ENCODE data around the gene NHERF1.
A peak's percentile ranks its signal among the peaks of the same experiment; 100 is the strongest.

The NHERF1 gene

DNA sequence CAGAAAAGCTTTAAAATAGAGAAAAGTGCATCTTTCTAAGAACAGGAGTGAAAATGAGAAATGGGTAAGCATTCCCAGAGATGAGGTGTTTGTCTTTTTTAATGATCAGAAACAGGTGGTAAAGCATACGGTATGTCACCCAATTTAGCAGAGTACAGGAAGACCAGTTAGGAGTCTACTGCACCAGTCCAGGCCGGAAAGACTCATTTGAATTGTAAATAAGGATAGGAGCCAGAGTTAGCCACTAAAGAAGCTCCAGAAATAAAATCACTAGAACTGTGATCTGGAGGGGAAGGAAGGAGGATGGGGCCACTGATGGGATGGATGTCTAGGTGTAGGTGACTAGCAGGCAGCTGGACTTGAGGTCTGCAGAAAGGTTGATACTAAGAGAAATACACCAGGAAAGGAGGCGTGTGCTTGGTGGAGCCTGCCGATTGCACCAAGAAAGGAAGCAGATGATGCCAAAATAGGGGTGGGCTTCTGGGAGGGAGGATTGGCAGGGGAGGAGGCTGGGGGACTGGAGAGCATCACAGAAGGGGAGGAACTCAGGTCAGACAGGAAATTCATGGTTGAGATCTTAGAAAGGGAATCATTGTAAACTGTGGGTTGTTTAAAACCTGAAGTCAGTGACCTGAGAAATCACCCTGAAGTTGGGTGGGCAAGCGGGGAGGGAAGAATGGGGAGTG lies 35.8 kb downstream of the NHERF1 start:
- ATAC-seq (no peak), DNase-seq (no peak)

DNA sequence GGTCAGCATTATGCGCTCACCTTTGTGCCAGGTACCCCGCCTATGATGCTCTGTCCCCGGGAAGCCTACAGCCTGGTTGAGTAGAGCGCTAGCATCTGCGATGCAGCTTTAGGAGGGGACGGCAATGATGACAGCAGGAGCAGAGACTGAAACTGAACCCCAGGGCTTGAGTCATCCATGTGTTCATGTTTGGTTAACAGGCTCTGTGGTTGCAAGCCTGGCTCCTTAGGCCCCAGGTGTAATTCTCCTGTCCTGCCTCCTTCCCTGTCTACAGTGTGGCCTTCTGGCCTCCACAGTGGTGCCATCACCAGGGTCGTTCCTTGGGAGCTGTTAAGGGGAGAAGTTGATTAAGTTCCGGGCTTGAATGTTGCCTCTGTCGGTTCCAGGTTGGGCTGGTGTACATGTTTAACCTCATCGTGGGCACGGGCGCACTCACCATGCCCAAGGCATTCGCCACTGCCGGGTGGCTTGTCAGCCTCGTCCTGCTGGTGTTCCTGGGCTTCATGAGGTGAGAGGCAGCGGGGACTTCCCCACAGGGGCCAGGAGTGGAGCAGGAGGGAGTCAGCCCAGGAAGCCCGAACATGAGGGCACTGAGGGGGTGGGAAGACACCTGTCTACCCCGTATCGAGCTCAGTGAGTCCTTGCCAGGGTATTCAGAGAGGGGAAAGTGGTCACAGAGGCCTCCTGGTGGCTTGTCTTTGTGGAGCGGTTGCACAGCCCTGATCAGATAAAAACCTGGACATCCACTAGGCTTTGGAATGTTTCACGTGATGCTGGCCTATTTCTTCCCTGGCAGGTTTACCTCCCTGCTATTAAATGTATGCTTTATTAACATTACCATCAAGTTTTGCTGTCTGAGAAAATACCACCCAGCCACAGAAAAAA lies 36.9 kb downstream of the NHERF1 start:
- ATAC-seq (peak; percentile 74), DNase-seq (peak; percentile 26)

DNA sequence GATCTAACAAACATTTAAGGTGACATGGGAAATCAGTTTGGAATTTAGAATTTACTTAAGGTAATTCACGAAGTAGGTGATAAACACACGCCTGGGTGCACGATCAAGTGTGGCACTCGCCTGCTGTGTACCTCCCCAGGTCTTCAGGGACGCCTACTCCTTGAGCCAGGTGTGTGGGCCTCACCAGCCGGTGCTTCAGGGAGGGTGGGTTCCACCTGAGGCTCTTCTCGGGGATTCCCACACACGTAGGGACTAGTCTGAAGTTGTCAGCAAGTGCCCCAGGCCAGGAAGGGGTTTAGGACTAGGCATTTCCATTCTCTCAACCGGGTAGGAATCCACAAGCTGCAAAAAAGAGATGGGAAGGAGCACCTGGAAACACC lies 37.5 kb downstream of the NHERF1 start:
- no peak for ATAC-seq
- no peak for DNase-seq

DNA sequence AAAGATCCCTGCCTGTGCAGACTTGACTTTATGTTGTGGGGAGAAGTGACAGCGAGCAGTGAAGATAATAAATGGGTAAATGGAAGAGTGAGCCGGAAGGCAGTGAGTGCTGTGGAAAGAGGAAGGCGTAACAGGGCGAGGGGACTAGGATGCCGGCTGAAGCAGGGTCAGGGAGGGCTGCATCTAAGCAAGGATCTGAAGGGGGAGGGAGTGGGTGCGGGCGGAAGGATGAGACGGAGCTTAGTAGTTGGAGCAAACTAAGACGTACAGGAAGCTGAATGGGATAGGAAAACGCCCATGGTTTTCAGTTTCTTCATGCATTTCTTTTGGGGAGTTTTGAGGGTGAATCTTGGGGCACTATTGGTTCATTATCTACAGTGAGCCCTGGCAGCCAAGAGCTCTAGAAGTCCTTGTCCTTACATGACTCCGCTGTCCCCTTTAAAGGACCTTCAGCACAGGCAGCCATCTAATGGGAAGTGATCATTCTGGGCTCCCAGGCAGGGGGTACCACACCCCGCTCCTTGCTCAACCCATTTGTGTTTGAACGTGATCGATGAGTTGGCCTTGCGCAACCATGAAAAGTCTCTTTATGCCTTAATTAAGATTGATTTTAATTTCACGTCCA lies 38.1 kb downstream of the NHERF1 start:
- ATAC-seq (no peak), DNase-seq (no peak)

DNA sequence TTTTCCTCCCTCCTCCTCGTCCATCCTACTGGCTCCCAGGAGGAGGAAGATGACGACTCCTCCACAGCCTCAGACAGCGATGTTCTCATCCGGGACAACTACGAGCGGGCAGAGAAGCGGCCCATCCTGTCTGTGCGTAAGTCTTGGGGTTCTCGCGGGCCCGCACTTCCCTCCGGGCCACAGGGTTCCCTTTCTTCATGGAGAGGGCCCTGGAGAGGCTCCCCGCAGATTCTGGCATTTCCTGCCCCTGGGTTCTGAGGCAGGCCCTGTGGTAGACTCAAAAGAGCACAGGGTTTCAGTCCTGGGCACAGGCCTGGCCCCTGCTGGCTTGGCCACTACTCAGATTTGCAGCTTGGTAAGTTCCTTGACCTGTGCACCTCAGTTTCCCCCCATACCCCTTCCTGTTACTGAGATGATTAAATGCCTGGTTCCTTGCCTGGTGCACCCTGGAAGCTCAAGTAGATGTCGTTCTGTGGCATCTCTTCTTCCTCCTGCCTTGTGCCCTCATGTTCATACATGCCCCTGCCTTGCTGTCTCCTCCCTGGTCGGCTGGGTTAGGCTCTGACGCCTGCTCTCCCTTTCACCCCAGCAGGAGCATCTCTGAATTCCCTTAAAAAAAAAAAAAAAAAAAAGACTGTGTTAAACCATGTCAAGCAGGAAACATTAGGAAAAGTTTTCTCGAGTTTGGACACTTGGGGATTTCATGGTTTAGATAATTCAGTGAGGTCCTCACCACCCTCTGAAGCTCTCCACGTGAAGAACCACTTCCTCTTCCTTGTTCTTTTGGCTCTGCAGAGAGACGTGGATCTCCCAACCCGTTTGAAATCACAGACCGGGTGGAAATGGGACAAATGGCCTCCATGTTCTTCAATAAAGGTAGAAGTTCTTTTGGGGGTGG lies 42.0 kb downstream of the NHERF1 start:
- ATAC-seq (no peak), DNase-seq (no peak)

DNA sequence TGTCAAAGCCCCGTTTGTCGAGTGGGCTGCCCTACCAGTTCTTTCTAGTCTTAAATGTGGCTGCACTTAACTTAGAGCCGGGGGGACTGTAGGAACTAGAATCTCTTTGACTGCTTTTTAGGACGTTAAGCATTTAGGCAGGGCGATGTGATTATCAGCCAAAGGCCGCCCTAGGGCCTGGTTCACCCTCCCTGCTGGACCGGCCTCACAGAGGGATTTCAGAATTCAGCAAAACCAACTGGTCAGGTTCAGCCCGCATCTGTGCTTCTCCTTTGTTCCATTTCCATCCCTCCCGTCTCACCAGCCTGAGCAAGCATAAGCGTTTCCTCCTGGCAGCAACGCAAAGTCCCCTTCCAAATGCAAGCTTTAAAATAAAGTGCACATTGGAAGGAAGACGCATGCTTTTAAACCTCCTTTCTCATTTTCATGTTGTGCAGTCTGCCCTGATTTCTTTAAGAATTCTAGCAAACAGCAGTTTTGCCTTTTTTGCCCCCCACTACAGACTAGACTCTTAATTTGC lies 44.2 kb downstream of the NHERF1 start:
- ATAC-seq (no peak), DNase-seq (no peak)

DNA sequence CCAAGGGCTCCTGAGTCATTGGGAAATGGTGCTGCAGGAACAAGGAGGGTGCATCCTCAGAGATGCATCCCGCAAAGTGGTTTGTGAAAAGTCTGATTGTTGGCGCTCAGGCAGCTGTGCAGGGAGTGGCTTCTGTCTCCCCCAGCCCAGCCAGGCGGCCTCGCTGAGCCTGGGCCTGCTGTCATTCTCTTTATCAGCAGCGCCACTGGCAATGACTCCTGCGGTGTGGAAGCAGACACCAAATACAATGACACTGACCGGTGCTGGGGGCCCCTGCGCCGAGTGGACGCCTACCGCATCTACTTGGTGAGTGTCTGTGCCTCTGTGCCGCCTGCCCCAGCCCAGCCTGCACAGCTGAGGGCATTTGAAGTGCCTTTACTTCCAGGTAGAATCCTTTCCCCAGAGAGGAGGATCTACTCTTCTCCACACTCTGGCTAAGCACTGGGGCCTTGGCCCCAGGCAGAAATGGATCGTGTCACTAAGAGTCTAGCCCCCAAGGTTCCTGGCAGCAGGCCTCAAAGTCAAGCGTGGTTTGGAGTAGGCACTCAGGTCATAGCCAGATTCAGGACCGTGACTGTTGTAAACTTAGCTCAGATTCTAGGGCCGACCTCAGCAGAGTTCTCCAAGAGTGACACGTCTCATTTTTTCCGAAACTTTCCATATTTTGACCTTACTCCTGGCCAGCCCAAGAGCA lies 47.0 kb downstream of the NHERF1 start:
- DNase-seq (no peak), ATAC-seq (no peak)

DNA sequence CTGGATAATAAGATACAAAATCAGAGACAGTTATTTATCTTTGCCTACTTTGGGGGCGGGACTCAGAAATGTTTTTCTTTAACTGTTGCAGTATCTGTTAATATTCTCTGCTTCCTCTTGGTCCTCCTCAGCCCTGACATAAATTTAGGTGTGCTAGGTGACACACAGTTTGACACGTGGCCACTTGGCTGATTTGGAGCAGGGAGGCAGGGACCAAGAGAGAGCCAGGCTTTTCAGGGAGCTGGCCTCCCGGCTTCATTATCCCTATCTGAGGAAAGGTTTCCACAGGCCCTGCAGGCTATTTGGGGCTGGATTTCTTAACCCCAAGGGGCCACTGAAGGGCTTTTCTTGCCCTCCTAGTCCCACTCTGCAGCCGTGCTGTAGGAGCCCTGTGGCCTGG lies 47.8 kb downstream of the NHERF1 start:
- no peak for ATAC-seq
- DNase-seq = no peak

DNA sequence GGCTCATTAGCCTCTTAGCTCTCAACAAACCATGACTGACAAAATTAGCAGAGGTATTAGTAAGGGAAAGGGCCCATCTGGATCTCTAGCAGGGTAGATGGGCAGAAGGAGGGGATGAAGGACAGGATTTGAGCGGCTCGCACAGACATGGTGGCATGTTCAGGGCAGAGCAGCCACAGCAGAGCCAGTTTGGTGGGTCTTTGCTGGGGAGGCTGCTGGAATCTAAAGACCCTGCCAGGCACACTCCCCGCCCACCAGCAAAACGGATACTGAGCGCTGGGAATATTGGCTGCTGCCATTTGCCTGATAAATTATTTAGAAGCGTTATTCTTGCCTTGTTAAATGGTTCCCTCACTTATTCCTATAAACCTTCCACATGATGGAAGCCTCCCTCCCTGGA lies 48.4 kb downstream of the NHERF1 start:
- ATAC-seq (no peak), DNase-seq (no peak)

DNA sequence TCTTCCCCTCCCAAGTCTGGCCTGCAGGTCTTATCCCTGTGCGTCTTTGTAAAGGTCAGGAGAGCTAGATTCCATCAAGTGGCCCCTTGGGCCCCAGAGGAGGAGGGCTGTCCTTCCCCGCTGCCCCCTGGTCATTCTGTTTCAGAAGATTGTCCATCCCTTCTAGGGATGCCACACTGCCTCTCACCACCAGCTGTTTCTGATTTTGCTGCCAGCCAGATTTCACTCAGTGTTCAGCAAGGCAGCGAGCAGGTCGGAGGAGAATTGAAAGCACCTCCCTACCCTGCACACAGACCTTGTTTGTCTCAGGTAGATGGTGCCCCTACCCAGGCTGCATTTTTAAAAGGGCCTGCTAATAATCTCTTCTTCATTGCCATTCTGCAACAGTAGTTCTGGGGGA lies 49.4 kb downstream of the NHERF1 start:
- ATAC-seq = no peak
- DNase-seq = no peak

DNA sequence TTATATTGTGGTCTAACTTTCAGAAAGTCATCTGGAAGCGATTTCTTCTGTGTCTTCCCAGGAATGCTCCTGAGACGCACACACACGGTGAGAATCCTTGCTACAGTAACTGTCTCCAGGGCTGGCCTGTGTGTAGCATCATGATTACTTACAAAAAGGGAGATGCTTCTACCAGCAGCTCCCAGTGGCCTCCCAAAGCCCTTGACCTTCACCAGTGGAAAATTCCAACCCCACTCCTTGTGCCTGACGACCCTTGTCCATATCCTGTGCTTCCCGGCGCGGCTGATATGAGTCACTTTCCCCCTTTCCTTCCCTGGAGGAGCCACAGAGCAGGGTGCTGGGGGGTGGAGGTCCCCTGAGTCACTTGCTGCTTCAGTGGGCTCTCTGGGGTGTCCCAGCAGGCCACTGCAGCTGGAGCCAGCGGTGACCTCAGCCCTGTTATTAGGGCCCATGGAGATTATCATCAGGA lies 49.8 kb downstream of the NHERF1 start:
- no peak for DNase-seq
- ATAC-seq = no peak

DNA sequence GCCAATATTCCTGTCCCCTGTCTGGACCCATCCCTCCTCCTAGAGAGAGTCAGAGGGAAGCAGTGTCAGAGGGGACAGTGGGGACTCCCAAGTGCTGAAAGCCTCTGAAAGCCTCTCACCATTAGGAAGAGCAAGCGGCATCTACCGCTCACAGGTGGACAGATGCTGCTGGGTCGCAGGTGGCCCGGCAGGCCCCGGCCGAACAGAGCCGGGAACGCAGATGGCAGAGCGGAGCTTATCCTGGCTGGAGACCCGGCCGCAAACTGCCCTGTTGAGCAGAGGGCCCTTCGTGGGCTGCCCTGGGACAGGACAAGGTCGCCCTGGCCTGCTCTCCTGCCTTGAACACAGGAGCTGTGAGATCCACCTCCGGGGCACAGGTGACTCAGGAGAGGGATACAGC lies 50.7 kb downstream of the NHERF1 start:
- DNase-seq (no peak), ATAC-seq (no peak)

DNA sequence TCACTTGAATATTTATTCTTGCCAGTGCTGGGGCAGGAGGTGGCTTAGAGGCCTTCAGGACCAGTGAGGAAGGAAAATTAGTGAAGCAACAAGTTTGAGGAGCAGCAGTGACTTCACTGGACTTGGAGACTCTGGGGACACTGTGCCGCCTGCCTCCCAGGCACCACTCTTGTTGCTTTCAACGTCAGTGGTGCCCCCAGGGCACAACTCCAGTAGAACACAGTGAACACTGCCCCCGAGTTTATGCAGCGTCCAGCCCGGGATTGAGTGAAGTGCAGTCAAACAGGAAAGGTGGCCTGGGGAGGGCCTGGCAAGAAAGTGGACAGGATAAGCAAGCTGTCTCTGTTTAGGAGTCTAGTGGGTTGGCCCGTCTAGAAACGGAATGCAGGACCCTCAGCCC lies 52.1 kb downstream of the NHERF1 start:
- no peak for DNase-seq
- no peak for ATAC-seq

DNA sequence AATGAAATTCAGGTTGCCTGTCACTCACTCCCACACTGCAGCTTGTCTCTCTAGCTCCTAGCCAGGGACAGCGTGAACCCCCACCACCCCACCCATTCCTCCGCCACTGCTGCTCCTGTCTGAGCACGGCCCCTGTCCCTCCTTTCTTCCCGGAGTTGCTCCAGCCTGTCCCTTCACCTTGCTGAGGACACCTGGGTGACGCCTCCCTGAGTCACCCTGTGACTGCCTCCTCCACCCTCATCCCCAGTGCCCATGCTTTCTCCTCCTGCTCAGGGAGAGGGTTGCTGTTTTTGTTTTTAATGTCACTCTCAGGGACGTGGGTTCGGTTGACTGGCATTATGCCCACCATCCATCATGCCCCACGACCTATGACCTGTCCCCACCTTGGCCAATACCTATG lies 53.5 kb downstream of the NHERF1 start:
- ATAC-seq (no peak), DNase-seq (no peak)

DNA sequence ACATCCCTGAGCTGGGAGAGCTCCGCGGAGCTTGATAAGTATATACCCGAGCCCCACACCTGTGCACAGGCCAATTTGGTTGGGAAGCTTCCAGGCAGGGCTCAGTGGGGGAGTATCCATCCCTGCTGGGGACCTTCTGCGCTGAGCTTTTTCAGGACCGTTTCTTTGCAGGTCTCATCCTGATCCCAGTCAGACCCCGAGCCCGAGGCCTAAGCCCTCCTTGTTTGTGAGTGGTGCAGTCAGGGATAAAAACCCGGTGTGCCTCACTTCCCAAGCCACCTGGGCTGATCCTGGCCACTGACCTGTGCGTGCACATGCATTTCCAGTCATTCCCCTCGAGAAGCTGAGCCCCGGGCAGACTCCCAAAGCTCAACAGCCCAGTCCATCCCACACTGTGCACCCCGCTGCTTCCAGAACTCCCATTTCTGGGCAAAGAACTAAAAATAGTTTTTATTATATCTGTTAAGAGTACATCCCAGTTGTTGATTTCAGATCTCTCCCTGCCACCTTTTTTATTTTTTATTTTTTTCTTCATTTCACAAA lies 55.0 kb downstream of the NHERF1 start:
- ATAC-seq (no peak), DNase-seq (no peak)

DNA sequence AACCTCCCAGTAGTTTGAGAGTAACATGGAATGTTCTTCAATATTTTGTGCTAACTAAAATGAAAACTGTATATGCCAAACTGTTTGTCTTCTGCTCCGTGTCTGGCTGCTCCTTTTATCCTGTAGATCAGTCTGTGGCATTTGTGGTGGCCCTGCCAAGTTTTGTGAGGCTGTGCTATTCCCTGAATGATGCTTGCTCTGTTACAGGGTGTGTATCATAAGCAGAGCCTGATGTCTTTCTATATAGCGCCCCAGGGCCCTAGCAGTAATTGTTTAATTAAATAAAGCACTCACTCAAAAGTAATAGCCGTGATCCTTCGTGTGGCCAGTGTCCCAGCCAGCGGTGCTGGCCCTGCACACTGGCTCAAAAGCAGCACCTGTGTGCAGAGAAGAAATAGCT lies 55.5 kb downstream of the NHERF1 start:
- ATAC-seq = no peak
- DNase-seq = no peak

DNA sequence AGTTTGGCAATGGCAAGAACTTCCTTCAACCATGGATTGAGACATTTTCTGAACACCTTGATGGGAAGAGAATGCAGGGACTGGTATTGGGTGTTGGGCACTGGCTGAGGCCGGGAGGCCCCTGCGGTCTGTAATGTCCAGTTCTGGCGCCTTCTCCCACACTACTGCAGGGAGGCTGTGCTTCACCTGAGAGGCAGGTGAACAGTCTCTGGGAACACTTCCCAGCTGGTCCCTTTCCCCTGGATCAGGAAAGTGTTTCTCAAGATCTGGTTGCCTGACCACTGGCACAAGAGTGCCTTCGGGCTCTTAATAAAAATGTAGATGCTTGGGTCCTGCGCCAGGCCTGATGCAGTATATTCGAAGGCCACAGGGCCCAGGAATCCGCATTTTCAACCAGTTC lies 56.3 kb downstream of the NHERF1 start:
- ATAC-seq (no peak), DNase-seq (no peak)

DNA sequence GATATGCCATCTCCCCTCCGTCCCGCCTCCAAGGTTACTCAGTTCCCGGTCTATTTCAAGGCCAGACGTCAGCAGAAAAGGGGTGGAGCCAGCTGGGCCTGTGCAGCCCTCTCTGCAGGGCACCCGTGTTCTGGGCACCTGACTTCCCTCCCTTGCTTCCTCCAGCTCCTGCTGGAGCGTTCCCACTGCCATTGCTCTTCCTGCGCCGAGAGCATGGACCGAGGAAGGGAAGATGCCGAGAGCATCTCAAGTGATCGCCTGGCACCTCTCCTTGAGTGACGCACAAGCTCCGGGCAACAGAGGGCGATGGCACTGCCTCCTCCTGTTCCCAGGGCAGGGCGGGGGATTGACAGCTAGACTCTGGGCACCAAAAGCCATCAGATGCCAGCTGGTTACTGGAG lies 57.2 kb downstream of the NHERF1 start:
- no peak for DNase-seq
- ATAC-seq = no peak

DNA sequence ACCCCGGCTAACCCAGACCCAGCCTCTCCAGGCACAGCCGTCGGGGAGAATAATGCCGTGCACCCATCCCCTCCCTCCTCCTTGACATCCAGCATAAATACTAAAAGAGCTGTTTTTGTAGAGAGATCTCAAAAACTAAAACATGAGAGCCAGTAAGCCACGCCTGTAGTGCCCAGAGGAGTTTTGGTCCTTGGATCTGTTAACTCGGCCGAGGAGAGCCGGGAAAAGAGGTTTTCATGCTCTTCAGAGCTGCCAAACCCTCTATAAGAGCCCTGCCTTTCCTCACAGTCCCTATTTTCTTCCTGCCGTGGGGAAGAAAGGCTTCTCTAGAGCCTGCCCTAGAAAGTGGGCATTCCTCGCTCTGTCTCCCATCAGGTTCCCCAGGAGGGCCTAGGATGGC lies 57.9 kb downstream of the NHERF1 start:
- no peak for DNase-seq
- ATAC-seq = no peak

DNA sequence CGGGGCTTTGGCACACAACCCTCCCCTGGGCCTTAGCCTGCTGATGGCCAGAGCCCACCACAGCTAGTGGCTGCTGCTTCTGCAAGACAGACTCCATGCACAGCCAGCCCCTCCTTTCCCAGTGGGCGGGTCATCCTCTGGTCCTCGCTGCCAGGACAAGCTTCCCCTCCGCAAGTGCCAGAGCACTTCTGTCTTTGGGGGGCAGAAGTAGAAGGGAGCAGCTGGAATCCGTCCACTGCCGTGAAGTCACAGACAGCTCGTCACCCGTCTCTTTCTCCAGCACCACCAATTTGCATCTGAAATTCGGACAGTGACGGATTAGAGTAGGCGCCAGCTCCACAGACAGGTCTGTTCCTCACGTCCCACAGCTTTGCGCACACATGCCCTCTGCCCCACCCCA lies 59.0 kb downstream of the NHERF1 start:
- no peak for ATAC-seq
- no peak for DNase-seq

DNA sequence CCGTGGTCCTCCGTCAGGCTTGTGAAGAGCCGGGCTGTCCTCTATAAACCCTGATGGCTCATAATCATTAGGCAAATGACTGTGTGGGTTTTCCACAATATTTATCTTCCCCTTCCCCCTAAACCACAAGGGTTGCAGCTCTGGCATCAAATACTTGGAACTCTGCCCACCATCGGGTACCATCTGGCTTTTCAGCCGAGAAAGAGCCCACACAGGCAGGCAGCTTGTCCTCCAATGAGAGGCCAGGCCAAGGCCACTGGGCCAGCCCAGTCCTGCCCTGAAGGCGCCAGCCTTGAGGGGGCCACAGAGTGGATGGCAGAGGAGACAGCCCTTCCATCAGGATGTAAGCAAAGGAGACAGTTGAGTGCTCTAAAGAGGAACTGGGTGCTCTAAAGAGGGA lies 59.5 kb downstream of the NHERF1 start:
- ATAC-seq (no peak), DNase-seq (no peak)

Measured in stimulated activated naive CD8-positive, alpha-beta T cell treated with anti-CD3 and anti-CD28 coated beads, Interleukin-15, Interleukin-2, amounts not matched to agents 100 U/mL and 50 U/mL, for 24 hours (primary cell).